CD4-positive, alpha-beta T cell treated with Interleukin-6 for 4 hours (primary cell): ENCODE measurements around the gene NIN.
"Not testable (repeated sequence)": the region's sequence is repeated elsewhere in the genome, so short reads cannot be mapped to it uniquely, and the experiment has no call there.

Experiments
- DNase-seq: peaks from one replicate; pipeline ENCODE4 v3.0.0-alpha.2; 2020; ENCODE audit warnings: mixed read lengths

Gene NIN

GRCh38 chr14:50815526-50815925 is 15.4 kb downstream of the NIN start:
- DNase-seq, result not testable (repeated sequence)

GRCh38 chr14:50815058-50815457 is 15.9 kb downstream of the NIN start:
- DNase-seq, result not testable (repeated sequence)

GRCh38 chr14:50814161-50814560 is 16.8 kb downstream of the NIN start:
- DNase-seq, result no peak

GRCh38 chr14:50813544-50813863 is 17.5 kb downstream of the NIN start:
- peak; percentile 15 for DNase-seq

GRCh38 chr14:50812856-50813543 is 18.0 kb downstream of the NIN start:
- no peak for DNase-seq

GRCh38 chr14:50812180-50812579 is 18.8 kb downstream of the NIN start:
- no peak for DNase-seq

GRCh38 chr14:50808053-50808452 is 22.9 kb downstream of the NIN start:
- DNase-seq, result no peak

GRCh38 chr14:50806241-50806933 is 24.6 kb downstream of the NIN start:
- DNase-seq, result no peak

GRCh38 chr14:50805396-50805795 is 25.6 kb downstream of the NIN start:
- DNase-seq, result no peak

- no peak for DNase-seq
These were observed 26.7 kb downstream of the NIN start for GRCh38 chr14:50804181-50804721.

- DNase-seq, result no peak
These were observed 29.3 kb downstream of the NIN start for GRCh38 chr14:50801706-50802105.

- DNase-seq, result no peak
These were observed 30.9 kb downstream of the NIN start for GRCh38 chr14:50800032-50800431.

GRCh38 chr14:50798048-50798421 is 32.9 kb downstream of the NIN start:
- DNase-seq, result no peak

GRCh38 chr14:50797250-50798047 is 33.5 kb downstream of the NIN start:
- no peak for DNase-seq

- DNase-seq, result no peak
These were observed 34.6 kb downstream of the NIN start for GRCh38 chr14:50796390-50796789.

GRCh38 chr14:50795909-50796308 is 35.1 kb downstream of the NIN start:
- DNase-seq, result no peak

- no peak for DNase-seq
These were observed 35.8 kb downstream of the NIN start for GRCh38 chr14:50795142-50795541.

- no peak for DNase-seq
These were observed 36.8 kb downstream of the NIN start for GRCh38 chr14:50794068-50794645.

GRCh38 chr14:50792634-50793068 is 38.3 kb downstream of the NIN start:
- DNase-seq, result no peak

GRCh38 chr14:50792051-50792477 is 38.9 kb downstream of the NIN start:
- DNase-seq, result peak; percentile 34

GRCh38 chr14:50791201-50791600 is 39.8 kb downstream of the NIN start:
- DNase-seq, result no peak

- DNase-seq, result no peak
These were observed 40.4 kb downstream of the NIN start for GRCh38 chr14:50790589-50790988.
